SK-N-MC (cell line): ENCODE data around the gene UBE3B.

ENCODE experiments used
- EZH2 ChIP-seq: fragments of 200-600 bp; sonication (generic); IDR thresholded peaks from one replicate; pipeline ENCODE4 v1.6.1; 2017; ENCODE audit warnings: antibody characterized with exemption
- POLR2AphosphoS5 ChIP-seq: IDR thresholded peaks from 2 replicates; pipeline ENCODE4 v1.6.1; 2012; ENCODE audit warnings: mild to moderate bottlenecking, low read depth, low read length, borderline replicate concordance

DNA sequence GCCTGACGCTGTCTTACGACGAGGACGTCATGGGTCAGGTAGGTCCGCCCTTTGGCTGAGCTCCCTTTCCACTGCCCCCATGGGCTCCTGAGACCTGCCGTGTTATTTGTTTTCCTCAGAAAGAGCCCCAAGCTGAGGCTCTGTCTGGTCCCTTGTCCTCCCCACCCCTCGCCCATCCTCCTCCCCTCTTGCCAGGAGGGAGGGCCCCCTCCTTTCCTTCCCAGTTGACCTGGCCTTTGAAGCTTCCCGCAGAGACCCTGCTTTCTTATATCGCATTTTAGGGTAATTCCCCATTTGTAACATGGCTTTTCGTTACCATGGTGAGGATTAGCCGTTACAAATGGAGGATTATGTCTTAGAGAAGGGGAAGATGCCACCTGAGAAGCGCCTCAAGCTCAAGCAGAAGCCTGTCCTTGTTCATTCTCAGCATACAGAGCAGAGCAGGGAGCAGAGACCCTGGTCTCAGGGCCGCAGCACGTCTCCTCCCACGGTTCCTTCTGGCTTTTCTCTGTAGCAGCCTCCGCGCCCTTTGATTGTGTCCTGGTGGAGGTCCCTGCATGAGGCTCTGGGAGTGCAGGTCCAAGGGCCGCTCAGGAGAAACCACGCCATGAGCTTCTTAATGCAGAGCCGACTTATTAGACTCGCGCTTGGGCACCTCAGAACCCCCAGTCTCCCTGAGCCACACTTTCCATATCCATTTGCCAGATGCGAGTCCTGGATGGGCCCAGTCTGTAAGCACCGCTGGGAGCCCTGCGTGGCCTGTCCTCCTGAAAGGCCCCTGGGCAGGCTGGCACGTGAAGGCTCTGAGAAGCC is 47.2 kb downstream of the UBE3B start:
- TF ChIP-seq POLR2AphosphoS5 (no peak), EZH2 (no peak)
